AML-193 (cell line): ENCODE measurements around the gene KIF23.
A peak's percentile ranks its signal among the peaks of the same experiment; 100 is the strongest.
"Not testable (repeated sequence)": the region's sequence is repeated elsewhere in the genome, so short reads cannot be mapped to it uniquely, and the experiment has no call there.

Experiments
- DNase-seq, 2 experiments: peaks; one replicate each; lab custom pipeline; 2025; lab: John Stamatoyannopoulos, UW

Gene KIF23

DNA sequence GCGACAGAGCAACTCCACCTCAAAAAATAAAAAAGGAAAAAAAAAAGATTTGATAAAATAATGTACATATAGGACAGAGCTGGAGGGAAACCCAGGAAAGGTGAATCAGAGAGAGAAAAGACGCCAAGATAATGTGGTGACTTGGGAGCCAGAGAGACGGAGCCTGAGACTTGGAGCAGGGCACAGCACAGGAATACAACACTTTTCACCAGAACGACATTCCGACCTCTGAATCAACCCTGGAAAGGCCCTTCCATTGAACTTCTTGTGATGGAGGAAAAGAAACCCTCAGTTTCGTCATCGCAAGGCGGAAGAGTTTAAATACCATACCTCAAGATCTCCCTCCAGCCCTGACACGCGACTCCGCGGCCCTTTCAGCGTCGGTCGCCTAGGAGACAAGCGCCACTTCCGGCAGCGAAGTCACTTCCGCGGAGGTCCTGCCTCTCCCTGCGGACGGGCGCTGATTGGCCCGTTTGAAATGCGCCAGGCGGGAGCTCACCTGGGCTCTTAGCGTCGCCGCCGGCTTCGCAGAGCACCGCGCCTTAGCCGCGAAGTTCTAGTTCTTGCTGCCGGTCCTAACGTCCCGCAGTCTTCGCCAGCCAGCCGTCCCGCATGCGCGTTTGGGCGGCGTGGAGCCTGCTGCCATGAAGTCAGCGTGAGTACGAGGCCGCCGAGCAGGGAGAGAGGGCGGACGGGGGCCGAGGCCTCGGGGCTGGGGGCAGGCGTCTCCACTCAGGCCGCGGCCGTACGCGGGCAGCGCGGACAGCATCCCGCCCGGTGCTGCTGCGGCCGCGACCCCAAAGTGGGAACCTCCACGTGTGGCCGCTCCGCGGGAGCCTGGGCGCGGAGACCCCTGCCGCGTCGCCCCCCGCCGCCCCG, at the start of gene KIF23:
KIF23 (plus strand) TSS at position 528 of the 879 bp plus-strand sequence; CDS start at position 645, 117 bp downstream.
- DNase-seq = peak; percentile 78 to 85

DNA sequence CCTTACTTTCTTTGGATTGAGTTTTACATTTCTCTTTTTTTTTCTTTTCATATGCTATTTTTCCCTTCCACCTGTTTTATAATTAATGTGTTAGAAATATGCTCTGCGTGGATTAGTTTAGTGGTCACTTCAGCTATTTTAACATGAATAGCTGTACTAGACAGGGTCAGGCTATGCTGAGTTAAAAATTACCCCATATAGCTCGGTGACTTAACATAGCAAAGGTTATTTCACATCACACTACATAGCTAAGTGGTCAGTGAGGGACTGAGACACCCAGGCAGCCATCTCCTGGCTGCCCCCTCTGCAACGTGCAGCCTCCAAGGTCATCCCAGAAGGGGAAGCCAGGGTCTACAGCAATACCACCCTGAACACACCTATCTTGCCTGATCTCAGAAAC, 46.9 kb upstream of the KIF23 start:
- no peak for DNase-seq

DNA sequence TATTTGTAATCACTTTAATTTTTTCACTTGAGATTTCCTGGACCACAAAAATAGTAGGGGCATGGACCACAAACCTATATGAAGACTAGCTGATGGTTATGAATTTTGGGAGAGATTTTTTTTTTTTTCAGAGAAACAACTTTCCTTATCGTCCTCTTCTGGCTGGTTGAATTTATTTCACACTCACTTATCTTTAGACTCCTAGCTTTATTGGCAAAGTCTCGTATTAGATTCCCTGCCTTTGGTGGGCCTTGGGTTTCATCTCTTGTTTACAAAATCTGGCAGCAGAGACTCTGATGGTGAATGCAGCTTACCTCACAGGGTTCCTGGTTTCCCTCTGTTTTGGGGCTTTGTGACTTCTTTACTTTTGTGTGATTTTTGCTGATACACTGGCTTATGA, 44.5 kb upstream of the KIF23 start:
- no peak for DNase-seq

DNA sequence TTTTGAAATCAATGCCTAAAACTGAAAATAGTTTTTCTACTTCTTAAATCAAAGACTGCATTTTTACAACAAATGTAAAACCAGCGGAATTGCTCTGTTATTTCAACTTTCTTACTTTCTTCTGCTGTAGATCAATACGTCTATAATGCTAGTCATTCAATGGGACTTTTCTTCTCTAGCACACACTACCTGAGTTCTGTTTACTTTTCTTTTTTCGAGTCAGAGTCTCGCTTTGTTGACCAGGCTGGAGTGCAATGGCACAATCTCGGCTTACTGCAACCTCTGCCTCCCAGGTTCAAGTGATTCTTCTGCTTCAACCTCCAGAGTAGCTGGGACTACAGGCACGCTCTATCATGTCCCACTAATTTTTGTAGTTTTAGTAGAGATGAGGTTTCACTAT, 40.7 kb upstream of the KIF23 start:
- DNase-seq = no peak

DNA sequence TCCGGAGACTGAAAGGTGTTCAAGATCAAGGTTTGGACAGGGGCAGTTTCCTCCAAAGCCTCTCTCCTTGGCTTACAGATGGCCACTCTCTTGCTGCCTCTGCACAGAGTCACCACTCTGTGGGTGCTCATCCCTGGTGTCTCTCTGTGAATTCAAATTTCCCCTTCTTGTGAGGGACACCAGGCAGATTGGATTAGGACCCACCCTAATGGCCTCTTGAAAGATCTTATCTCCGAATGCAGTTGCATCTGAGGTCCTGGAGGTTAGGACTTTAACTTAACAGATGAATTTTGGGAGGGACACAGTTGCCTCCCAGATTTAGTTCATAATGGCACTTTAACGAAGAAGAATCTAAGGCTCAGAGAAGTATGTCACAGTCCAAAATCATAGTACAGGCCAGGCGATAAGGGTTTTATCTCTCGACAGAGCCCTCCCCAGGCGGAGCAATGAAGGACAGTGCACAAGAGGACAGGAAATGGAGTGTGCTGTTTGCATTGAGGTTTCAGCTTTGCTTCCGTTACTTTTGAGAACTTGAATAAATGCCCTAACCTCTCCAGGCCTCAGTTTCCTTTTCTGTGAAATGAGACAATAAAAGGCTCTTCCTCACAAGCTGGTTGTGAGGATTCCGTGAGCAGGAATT, 38.9 kb upstream of the KIF23 start:
- DNase-seq = no peak

DNA sequence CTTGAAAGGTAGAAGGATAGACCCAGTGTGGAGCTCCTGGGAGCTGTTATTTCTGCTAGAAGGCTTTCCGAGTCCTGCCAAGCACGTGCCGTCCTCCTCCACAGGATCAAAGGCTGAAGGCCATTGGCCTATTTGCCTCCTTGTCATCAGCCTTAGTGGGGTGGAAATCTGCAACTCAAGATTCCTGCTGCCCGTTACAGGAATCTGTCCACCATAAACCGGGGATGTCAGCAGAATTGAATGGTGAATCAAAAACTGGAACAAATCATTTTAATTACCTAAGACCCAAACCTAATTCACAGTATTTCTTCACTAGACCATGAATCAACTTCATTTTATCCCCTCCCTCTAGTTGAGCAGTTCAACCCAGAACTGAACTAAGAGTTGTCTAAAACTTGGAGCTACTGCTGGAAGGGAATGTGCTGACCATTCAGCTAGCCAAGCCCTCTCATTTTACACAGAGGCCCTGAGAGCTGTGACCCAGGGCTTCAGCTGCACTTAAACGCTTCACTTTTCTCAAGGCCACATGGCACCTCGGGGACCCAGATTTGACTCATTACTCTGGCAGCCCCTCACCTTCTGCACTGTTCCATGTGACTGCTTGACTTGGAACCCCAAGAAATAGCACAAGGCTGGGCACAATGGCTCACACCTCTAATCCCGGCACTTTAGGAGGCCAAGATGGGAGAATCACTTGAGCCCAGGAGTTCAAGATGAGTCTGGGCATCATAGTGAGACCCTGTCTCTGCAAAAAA, 36.8 kb upstream of the KIF23 start:
- no peak for DNase-seq

DNA sequence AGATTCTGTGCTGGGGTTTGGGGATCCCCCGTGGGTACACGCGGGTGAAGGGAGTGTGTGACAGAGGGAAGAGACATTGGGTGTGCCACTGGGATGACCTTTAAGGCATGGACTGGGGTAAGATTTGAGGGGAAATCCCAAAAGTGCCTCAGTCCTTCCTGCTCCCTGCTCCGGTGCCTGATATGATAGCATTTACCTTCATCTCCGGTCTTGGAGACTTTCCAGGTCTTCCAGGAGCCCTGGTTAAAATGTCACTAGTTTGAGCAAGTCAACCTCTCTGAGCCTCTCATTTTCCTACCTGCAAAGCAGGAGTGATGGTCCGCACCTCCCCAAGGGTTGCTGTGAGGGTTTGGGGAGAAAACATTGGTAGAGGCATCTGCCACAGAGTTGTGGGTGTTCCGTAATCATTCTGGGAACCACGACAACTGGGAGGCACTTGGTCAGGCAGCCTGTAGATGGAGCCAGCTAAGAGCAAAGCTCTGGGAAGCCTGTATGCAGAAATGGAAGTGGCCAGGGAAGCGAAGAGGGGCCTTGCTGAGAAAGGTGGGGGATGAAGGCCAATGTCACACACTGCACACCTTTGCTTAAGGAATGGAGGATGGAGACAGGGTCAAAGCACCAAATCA, 33.9 kb upstream of the KIF23 start:
- no peak for DNase-seq

DNA sequence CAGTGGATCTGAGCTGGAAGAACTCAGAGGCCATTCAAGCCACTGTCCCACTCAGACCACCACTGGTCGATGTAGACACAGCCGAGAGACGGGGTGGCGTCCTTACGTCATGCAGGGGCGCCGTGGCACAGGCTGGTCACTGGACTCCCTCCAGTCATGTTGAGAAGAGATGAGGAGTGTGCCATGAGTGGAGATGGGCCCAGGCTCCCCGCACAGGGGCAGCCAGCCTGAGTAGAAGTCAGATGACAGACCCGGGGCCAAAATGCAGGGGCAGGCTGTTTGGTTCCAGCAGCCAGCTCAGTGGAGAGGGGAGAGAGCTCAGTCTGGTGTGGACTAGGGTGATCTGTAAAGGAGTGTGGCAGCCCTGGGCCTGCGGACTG, 33.4 kb upstream of the KIF23 start:
- DNase-seq = no peak

DNA sequence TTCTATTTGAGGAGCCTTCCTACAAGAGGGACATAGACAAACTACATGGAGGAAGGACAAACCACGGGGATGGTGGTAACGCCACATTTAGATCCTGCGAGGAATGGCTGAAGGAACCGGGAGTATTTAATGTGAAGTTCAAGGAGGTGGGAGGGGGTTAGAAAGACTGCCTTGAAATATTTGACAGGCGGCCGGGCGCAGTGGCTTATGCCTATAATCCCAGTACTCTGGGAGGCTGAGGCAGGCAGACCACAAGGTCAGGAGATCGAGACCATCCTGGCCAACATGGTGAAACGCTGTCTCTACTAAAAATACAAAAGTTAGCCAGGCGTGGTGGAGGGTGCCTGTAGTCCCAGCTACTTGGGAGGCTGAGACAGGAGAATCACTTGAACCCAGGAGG, 32.0 kb upstream of the KIF23 start:
- DNase-seq = not testable (repeated sequence)

DNA sequence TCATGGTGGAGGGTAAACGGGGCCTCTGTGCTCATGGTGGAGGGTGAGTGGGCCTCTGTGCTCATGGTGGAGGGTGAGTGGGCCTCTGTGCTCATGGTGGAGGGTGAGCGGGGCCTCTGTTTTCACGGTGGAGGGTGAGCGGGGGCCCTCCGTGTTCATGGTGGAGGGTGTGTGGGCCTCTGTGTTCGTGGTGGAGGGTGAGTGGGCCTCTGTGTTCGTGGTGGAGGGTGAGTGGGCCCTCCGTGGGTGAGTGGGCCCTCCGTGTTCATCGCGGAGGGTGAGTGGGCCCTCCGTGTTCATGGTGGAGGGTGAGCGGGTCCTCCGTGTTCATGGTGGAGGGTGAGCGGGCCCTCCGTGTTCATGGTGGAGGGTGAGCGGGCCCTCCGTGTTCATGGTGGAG, 30.1 kb upstream of the KIF23 start:
- not testable (repeated sequence) for DNase-seq

DNA sequence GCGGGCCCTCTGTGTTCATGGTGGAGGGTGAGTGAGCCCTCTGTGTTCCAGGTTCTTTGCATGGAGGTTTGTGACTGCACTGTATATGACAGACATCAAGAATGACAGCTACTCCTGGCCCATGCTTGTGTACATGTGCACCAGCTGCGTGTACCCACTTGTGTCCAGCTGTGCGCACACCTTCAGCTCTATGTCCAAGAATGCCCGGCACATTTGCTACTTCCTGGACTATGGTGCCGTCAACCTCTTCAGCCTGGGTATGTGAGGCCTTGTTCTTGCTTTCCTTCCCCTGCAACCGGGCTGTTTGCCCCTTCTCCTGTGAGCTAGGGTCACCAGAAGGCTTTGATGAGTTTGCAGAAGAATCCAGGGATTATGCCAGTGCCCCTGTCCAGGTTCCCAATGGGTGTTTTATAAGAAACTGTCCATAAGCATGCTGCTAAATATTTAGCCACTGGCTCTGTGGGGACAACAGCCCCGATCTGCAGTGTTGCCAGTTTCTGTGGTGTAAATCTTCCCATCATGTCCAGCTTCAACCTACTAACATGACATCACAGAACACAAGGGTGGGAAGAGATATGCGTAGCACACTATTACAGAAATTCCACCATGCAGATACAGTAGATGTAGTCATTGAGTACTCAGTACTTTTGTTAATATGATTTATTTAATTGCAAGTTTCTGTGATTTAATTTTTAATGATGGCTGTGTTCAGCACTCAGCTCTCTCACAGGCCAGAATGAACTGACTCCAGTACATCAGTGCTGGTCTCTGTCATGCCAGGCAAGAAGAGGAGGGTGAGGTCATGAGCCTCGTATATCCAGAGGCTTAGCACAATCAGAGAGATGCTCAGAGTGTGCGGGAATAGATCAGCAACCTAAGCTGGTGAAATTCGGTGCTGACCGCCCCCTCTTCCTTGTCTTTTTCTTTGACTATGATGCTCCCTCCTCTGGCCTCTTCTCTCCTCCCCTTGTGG, 29.2 kb upstream of the KIF23 start:
- no peak for DNase-seq

DNA sequence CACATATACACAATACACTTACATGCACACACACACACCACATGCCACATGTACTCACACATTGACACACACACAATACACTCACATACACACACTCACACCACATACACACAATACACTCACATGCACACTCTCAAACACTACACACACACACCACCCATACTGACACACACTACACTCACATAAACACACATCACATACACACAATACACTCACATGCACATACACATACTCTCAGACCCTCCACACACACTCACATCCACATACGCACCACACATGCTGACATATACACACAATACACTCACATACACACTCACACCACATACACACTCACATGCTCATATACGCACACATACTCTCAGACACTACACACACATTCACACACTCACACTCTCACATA, 28.3 kb upstream of the KIF23 start:
- DNase-seq = no peak

DNA sequence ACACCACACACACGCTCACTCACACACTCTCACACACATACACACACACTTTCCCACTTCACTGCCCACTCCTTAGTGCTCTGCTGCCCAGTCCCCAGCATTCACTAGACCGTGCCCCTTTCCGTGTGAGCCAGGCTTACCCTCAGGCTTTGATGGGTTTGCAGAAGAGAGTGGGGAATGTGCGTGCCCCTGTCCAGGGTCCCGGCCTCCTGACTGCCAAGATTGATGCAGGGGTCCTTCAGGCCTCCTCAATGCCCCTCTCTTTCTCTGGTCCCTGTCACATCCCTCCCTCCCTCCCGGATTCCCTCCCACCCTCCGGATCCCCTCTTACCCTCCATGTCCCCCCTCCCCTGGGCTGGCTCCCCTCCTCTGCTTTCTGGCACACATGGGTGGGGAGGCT, 27.9 kb upstream of the KIF23 start:
- DNase-seq = no peak

DNA sequence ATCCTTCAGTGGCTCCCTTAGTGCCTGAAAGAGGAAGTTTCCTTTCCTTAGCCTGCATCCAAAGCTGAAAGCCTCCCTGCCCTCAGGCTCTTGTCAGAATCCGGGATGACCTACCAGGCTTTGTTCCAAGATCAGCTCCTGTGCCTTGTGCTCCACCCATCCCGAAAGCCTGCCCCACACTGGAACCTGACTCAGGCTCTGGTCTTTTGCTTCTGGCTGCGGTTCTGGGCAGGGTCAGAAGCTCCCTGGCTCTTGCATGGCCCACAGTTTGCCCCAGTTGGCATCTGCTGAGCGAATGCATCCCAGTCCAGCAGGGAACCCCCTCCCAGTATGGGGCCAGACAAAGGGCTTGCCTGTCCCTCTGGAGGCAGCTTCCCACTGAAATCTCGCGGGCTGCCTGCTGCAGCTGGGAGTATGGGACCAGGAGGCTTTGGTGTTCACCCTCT, 25.9 kb upstream of the KIF23 start:
- no peak for DNase-seq

DNA sequence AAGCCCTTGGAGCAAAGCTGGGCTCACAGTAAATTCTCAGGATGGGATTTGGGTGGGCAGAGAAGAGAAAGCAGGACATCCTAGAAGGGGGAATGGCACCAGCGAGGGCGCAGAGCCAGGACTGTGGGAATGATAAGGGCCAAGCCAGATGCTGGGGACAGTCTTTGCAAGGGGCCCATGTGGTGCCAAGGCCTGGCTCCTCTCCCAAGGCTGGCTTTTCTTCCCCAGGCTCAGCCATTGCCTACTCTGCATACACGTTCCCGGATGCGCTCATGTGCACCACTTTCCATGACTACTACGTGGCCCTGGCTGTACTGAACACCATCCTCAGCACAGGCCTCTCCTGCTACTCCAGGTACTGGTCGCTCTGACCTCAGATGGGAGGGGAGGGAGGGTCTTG, 24.7 kb upstream of the KIF23 start:
- no peak for DNase-seq

DNA sequence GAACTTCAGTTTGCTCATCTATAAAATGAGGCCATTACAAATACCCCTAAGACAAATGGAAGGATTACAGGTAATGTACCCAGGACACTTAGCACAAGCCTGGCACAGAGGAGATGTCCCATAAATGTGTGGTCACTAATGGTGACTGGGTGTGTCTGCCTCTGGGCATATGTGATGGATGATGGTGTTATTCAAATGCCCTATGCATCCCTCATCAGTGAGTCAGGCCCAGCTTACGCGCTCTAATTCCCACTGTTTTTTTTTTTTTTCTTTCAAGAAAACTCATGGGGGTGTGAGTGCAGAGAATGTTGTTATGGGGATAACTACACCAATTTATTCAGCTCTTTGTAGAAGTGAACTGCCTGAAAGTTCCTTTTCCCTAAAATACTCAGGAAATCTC, 23.6 kb upstream of the KIF23 start:
- DNase-seq = no peak

DNA sequence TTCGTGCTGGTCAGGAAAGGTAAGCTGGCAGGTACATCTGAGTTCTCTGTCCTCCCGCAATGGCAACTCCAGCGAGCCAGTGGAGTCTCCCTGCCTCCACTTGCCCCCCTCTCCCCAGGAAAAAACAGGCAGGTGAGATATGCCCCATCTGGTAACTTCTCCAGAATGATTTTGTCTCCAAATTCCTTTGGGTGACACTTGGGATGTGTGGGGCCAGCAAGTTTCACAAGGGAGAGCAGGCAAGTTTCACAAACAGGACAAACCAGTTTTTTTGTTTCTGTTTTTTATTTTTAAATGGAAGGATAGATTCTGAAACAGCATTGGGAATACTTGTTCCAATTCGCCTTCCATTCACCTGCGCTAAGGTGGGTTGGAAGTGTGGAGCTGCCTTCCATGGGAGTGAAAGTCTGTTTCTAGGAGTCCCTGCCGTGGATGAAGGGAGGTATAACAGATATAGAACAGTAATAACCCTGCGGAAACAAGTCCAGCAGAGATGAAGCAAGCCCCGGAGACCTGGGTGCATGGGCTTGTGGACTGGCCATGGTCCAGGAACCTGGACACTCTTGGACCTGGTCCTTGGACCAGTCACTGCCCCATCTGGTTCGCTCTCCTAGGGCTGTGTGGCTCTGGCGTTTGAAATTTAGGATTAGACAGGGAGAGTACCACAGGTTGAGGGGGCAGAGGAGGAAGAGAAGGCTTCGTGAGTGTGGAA, 22.9 kb upstream of the KIF23 start:
- DNase-seq = no peak

DNA sequence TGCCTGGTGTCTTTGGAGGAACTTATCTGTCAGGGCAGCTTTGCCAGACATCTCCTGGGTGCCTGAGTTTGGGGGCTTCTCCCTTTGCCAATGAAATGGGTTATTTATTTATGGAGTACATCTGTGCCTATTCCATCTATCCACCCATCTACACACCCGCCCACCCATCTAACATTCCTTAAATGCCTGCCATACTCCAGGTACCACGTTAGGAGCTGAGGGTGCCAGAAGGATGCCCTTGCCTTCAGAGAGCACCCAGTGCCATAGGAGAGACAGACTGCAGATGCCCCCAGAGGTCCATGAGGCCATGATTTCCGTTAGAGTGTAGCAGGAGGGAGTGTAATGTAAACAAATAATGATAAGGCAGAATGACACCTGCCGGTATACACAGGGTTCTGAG, 21.8 kb upstream of the KIF23 start:
- DNase-seq = no peak

DNA sequence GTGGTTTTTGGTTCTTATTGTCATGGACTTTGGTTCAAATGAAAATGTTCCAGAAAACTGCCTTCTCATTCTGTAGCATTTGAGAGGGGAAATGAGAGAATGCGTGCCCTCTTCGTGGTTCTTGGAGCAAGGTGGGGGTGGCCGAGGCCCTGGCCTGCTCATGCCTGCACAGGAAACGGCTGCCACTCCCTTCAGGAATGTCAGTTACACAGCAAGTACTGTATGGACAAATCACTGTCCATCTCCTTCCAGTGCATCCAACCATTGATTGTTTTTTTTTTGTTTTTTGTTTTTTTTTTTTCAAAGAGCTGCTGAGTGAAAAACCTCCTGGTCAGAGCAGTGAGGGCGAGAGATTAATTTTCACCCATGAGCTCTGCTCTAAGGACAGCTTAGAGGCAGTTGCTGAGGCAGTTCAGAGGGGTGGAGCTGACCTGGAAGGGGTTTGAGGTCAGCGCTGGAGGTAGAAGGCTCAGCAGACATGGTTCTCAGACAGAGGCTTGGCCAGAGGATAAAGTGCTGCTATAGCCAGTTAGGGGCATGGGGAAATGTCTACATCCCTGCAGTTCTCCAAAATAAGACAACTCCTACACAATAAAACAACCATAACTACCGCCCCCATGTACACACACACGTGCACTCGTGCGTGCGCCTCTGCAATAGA, 20.2 kb upstream of the KIF23 start:
- DNase-seq = no peak
